PC-3 (cell line): ENCODE measurements around the gene CAVIN1. TPM values are rescaled to one million over a fixed set of nuclear protein-coding genes. Genes with fewer than 3 reads are reported as not detected.

Experiments
- ATAC-seq: fragments of 200-7000 bp; cut with Tn5 transposase; 2 replicates; pipeline ENCODE4 v1.9.1; 2020; ENCODE audit warnings: mild to moderate bottlenecking, moderate library complexity
- BruUV-seq: library from RNA; stranded (reverse); fragments of 400-500 nt; replicated peaks from 2 replicates; lab custom pipeline; 2021; lab: Mats Ljungman, UMichigan
- CTCF ChIA-PET: fragments of 300-600 bp; sonication (Branson Sonifier 250); formaldehyde crosslinking; loops from one replicate; lab custom pipeline; 2022; ENCODE audit warnings: antibody characterized with exemption; lab: Charles Lee
- POLR2A ChIA-PET: fragments of 300-600 bp; sonication (Branson Sonifier 250); formaldehyde crosslinking; loops from one replicate; lab custom pipeline; 2022; ENCODE audit warnings: antibody characterized with exemption; ENCODE audit not compliant: unreplicated experiment; lab: Charles Lee
- DNase-seq: peaks from one replicate; pipeline ENCODE4 v3.0.0-alpha.2; 2015
- H2AFZ ChIP-seq: fragments of 300-600 bp; sonication (generic); 2 replicates; pipeline ENCODE4 v1.6.0; 2016; ENCODE audit warnings: antibody characterized with exemption, low read length
- H3F3A ChIP-seq: fragments of 300-600 bp; sonication (generic); one replicate; pipeline ENCODE4 v1.6.0; 2017; ENCODE audit warnings: antibody characterized with exemption, low read length, control low read depth, mild to moderate bottlenecking; ENCODE audit not compliant: unreplicated experiment
- H3K27ac ChIP-seq: fragments of 300-600 bp; sonication (generic); 2 replicates; pipeline ENCODE4 v1.5.1; 2016; ENCODE audit warnings: mild to moderate bottlenecking, low read length
- H3K27me3 ChIP-seq: fragments of 300-600 bp; sonication (generic); 2 replicates; pipeline ENCODE4 v1.6.1; 2016; ENCODE audit warnings: low read length, mixed read lengths
- H3K36me3 ChIP-seq: fragments of 300-600 bp; sonication (generic); 2 replicates; pipeline ENCODE4 v1.6.1; 2016; ENCODE audit warnings: low read depth, mixed run types, low read length, mixed read lengths
- H3K4me1 ChIP-seq: fragments of 300-600 bp; sonication (generic); 2 replicates; pipeline ENCODE4 v1.5.1; 2016; ENCODE audit warnings: low read length; ENCODE audit not compliant: insufficient read depth
- H3K4me2 ChIP-seq: fragments of 300-600 bp; sonication (generic); 2 replicates; pipeline ENCODE4 v1.6.0; 2016; ENCODE audit warnings: low read length
- H3K4me3 ChIP-seq: fragments of 300-600 bp; sonication (generic); 2 replicates; pipeline ENCODE4 v1.5.1; 2016; ENCODE audit warnings: mild to moderate bottlenecking, low read length, mixed read lengths
- H3K79me2 ChIP-seq: fragments of 300-600 bp; sonication (generic); 2 replicates; pipeline ENCODE4 v1.6.1; 2017; ENCODE audit warnings: low read length, mixed read lengths
- H3K9ac ChIP-seq: fragments of 300-600 bp; sonication (generic); 2 replicates; pipeline ENCODE4 v1.6.0; 2016; ENCODE audit warnings: mild to moderate bottlenecking, low read length
- H3K9me2 ChIP-seq: fragments of 300-600 bp; sonication (generic); replicated peaks from 2 replicates; pipeline ENCODE4 v1.6.1; 2016; ENCODE audit warnings: mixed run types, low read length, mixed read lengths
- H3K9me3 ChIP-seq: fragments of 300-600 bp; sonication (generic); 2 replicates; pipeline ENCODE4 v1.6.1; 2016; ENCODE audit warnings: low read length, mixed read lengths
- H4K20me1 ChIP-seq: fragments of 300-600 bp; sonication (generic); 2 replicates; pipeline ENCODE4 v1.6.1; 2016; ENCODE audit warnings: low read length, mixed read lengths
- EZH2 ChIP-seq: fragments of 300-600 bp; sonication (generic); IDR thresholded peaks from one replicate; pipeline ENCODE4 v1.6.1; 2017; ENCODE audit warnings: antibody characterized with exemption, mild to moderate bottlenecking, low read length; ENCODE audit not compliant: unreplicated experiment
- EZH2phosphoT487 ChIP-seq: fragments of 300-600 bp; sonication (generic); IDR thresholded peaks from 2 replicates; pipeline ENCODE4 v1.6.1; 2018; ENCODE audit warnings: mild to moderate bottlenecking, antibody characterized with exemption, low read length, borderline replicate concordance
- intact Hi-C: fragments of 100-400 bp; cut with micrococcal nuclease; formaldehyde crosslinking; loops from 2 replicates; pipeline ENCODE4 v1.9.0; 2023
- total RNA-seq: library from RNA; depleted of rRNA; stranded (reverse); fragments of >200 nt; gene quantifications from 2 replicates; pipeline ENCODE4 v1.2.3, GENCODE V29; 2014
- TF ChIP-seq, protein P1 (sequence below): fragments of 300-600 bp; sonication (generic); conservative IDR thresholded peaks from 2 replicates; pipeline ENCODE4 v1.5.1; 2017; ENCODE audit warnings: antibody characterized with exemption, low read depth, mild to moderate bottlenecking, low read length

Gene CAVIN1
- total RNA-seq, 1 experiment from 2014 or later = not detected

DNA sequence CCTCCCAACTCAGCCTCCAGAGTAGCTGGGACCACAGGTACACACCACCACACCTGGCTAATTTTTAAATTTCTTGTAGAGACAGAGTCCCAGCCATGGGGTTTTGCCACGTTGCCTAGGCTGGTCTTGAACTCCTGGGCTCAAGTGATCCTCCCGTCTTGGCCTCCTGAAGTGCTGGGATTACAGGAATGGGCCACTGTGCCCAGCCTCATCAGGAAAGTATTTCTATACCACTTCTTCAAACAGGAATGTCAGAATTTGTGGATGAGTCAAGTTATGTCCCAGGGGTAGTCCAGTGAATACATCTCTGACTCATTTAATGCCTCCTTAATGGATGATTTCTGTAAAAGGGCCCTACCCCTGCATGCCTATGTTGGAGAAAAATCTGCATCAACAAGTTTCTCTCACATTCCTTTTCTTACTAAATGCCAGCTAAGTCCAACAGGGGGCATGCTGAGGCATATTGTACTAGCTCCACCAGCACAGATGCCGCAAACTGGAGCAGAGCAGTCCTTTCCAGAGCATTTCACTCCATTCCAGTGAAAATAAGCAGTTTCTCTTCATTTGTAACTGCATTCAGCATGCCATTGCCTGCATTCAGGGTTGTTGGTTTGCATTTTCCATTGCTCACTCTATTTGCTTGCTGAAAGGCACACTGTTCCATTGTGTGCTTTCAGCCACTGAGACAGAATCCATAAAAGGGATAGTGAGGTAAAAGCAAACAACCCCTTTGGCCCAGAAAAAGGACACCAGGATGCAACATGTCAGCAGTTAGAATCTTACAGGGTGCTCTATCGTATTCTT lies 5.3 kb upstream of the CAVIN1 start:
- TF ChIP-seq EZH2phosphoT487 (no peak), EZH2 (no peak)
- TF ChIP-seq, protein P1, sequence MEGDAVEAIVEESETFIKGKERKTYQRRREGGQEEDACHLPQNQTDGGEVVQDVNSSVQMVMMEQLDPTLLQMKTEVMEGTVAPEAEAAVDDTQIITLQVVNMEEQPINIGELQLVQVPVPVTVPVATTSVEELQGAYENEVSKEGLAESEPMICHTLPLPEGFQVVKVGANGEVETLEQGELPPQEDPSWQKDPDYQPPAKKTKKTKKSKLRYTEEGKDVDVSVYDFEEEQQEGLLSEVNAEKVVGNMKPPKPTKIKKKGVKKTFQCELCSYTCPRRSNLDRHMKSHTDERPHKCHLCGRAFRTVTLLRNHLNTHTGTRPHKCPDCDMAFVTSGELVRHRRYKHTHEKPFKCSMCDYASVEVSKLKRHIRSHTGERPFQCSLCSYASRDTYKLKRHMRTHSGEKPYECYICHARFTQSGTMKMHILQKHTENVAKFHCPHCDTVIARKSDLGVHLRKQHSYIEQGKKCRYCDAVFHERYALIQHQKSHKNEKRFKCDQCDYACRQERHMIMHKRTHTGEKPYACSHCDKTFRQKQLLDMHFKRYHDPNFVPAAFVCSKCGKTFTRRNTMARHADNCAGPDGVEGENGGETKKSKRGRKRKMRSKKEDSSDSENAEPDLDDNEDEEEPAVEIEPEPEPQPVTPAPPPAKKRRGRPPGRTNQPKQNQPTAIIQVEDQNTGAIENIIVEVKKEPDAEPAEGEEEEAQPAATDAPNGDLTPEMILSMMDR = no peak
- H2AFZ ChIP-seq = no peak overlapping the region
- no peaks in the 10 kb centered on the region for H3K27me3 ChIP-seq
- no peak overlapping the region for H3K4me2 ChIP-seq
- no peaks in the 10 kb centered on the region for H4K20me1 ChIP-seq
- no peaks in the 10 kb centered on the region for H3F3A ChIP-seq
- intact Hi-C loops = no loop called here
- H3K9me2 ChIP-seq = no peaks in the 10 kb centered on the region
- H3K36me3 ChIP-seq = no peaks in the 10 kb centered on the region
- BruUV-seq = no TSS peak
- no peak for DNase-seq
- H3K79me2 ChIP-seq = no peaks in the 10 kb centered on the region
- no peak for ATAC-seq
- no peak overlapping the region for H3K4me3 ChIP-seq
- H3K27ac ChIP-seq = no peak overlapping the region
- no peak overlapping the region for H3K9ac ChIP-seq
- no peaks in the 10 kb centered on the region for H3K9me3 ChIP-seq
- ChIA-PET POLR2A (no interaction called here), CTCF (no interaction called here)
- H3K4me1 ChIP-seq = no peaks in the 10 kb centered on the region

DNA sequence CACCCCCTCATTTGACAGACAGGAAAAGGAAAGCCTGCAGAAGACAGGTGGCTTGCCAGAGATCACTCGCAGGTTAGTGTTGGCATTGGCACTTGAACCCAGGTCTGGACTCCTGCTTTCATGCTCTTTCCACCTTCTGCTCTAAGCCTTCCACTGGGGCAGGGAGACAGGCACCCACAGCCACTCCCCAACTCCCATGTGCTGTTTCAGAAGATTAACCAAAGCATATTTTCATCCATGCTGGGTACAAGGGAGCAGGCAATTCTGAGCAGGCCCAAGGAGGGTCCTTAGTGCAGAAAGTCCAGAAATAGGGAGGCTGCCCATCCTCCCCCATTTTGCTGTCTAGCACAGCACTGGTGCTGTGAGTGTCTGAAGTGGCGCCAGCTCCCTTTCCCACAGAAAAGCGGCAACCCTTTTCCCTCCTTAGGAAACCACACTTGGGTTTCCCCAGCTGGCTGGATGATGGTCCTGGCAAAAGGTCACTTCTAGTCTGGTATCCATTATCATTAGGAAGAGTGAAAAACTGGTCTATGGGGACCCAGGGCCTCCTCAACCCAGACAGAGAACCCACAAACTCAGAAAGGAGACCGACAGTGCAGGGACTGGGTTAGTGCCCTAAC lies 2.0 kb upstream of the CAVIN1 start:
- no peak for ATAC-seq
- H3K4me2 ChIP-seq = no peak overlapping the region
- POLR2A ChIA-PET = no interaction called here
- CTCF ChIA-PET = no interaction called here
- BruUV-seq = no TSS peak
- intact Hi-C loops = no loop called here
- H3K4me3 ChIP-seq = no peak overlapping the region
- no peaks in the 10 kb centered on the region for H3K4me1 ChIP-seq
- H3K27me3 ChIP-seq = no peaks in the 10 kb centered on the region
- H2AFZ ChIP-seq = no peak overlapping the region
- H3K36me3 ChIP-seq = no peaks in the 10 kb centered on the region
- TF ChIP-seq EZH2 (no peak), EZH2phosphoT487 (no peak)
- TF ChIP-seq, protein P1 = no peak
- no peaks in the 10 kb centered on the region for H4K20me1 ChIP-seq
- no peaks in the 10 kb centered on the region for H3F3A ChIP-seq
- no peaks in the 10 kb centered on the region for H3K79me2 ChIP-seq
- no peaks in the 10 kb centered on the region for H3K9me2 ChIP-seq
- DNase-seq = no peak
- no peak overlapping the region for H3K9ac ChIP-seq
- H3K27ac ChIP-seq = no peak overlapping the region
- H3K9me3 ChIP-seq = no peaks in the 10 kb centered on the region

DNA sequence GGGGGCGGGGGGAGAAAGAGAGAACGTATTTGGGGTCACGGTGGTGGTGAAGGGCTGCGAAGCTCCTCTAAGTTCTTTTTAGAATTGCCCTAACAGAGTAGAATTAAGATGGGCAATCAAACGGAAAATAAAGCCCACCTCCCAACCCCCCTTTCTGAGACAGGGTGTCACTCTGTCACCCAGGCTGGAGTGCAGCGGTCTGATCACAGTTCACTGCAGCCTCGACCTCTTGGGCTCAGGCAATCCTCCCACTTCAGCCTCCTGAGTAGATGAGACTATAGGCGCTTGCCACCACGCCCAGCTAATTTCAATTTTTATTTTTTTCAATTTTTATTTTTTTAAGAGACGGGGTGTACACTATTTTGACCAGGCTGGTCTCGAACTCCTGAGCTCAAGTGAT lies 710 bp upstream of the CAVIN1 start:
- no TSS peak for BruUV-seq
- no peaks in the 10 kb centered on the region for H4K20me1 ChIP-seq
- no peaks in the 10 kb centered on the region for H3K27me3 ChIP-seq
- no peaks in the 10 kb centered on the region for H3K9me3 ChIP-seq
- no peak overlapping the region for H2AFZ ChIP-seq
- TF ChIP-seq, protein P1 = no peak
- no peak for TF ChIP-seq EZH2
- no peak for TF ChIP-seq EZH2phosphoT487
- no peaks in the 10 kb centered on the region for H3K79me2 ChIP-seq
- no peak overlapping the region for H3K4me3 ChIP-seq
- no peaks in the 10 kb centered on the region for H3F3A ChIP-seq
- H3K27ac ChIP-seq = no peak overlapping the region
- no peak for ATAC-seq
- no peaks in the 10 kb centered on the region for H3K9me2 ChIP-seq
- H3K4me2 ChIP-seq = no peak overlapping the region
- intact Hi-C loops = no loop called here
- H3K9ac ChIP-seq = no peak overlapping the region
- CTCF ChIA-PET = no interaction called here
- no peaks in the 10 kb centered on the region for H3K4me1 ChIP-seq
- DNase-seq = no peak
- POLR2A ChIA-PET = no interaction called here
- no peaks in the 10 kb centered on the region for H3K36me3 ChIP-seq
